ENCODE results near the gene FAM180A. TPM values are rescaled to one million over a fixed set of nuclear protein-coding genes. Genes with fewer than 3 reads are reported as not detected.
A peak's percentile ranks its signal among the peaks of the same experiment; 100 is the strongest.

Gene FAM180A
- total RNA-seq, 1 donor from 2014 or later, result not detected

- DNase-seq (ENCODE audit: low read depth in 2 of 2), result peak in 1 of 2 donors; percentile 44
These were observed 23.5 kb upstream of the FAM180A start for GRCh38 chr7:135771961-135772638.

GRCh38 chr7:135771051-135771450 is 22.4 kb upstream of the FAM180A start:
- DNase-seq (ENCODE audit: low read depth in 2 of 2), result no peak

- no peak for DNase-seq (ENCODE audit: low read depth in 2 of 2)
These were observed 21.6 kb upstream of the FAM180A start for GRCh38 chr7:135770139-135770710.

- no peak for DNase-seq (ENCODE audit: low read depth in 2 of 2)
These were observed 20.6 kb upstream of the FAM180A start for GRCh38 chr7:135769005-135769802.

GRCh38 chr7:135768467-135768866 is 19.9 kb upstream of the FAM180A start:
- no peak for DNase-seq (ENCODE audit: low read depth in 2 of 2)

- DNase-seq (ENCODE audit: low read depth in 2 of 2), result no peak
These were observed 19.5 kb upstream of the FAM180A start for GRCh38 chr7:135768064-135768463.

GRCh38 chr7:135763261-135763660 is 14.6 kb upstream of the FAM180A start:
- DNase-seq (ENCODE audit: low read depth in 2 of 2), result no peak

- peak in 1 of 2 donors; percentile 63 for DNase-seq (ENCODE audit: low read depth in 2 of 2)
These were observed 13.3 kb upstream of the FAM180A start for GRCh38 chr7:135761751-135762488.

- DNase-seq (ENCODE audit: low read depth in 2 of 2), result no peak
These were observed 10.9 kb upstream of the FAM180A start for GRCh38 chr7:135759532-135759931.

GRCh38 chr7:135758531-135758932 is 9.9 kb upstream of the FAM180A start:
- peak in 1 of 2 donors; percentile 62 for DNase-seq (ENCODE audit: low read depth in 2 of 2)

- DNase-seq (ENCODE audit: low read depth in 2 of 2), result peak; percentile 26 to 71
These were observed 9.3 kb upstream of the FAM180A start for GRCh38 chr7:135757719-135758411.

GRCh38 chr7:135756191-135756590 is 7.6 kb upstream of the FAM180A start:
- no peak for DNase-seq (ENCODE audit: low read depth in 2 of 2)

- no peak for DNase-seq (ENCODE audit: low read depth in 2 of 2)
These were observed 6.7 kb upstream of the FAM180A start for GRCh38 chr7:135755351-135755753.

- DNase-seq (ENCODE audit: low read depth in 2 of 2), result no peak
These were observed 5.2 kb upstream of the FAM180A start for GRCh38 chr7:135753616-135754413.

- DNase-seq (ENCODE audit: low read depth in 2 of 2), result no peak
These were observed 1.2 kb downstream of the FAM180A start for GRCh38 chr7:135747366-135747765.

- peak; percentile 80 to 97 for DNase-seq (ENCODE audit: low read depth in 2 of 2)
These were observed 2.8 kb downstream of the FAM180A start for GRCh38 chr7:135745703-135746312.

- DNase-seq (ENCODE audit: low read depth in 2 of 2), result peak in 1 of 2 donors; percentile 76
These were observed 3.5 kb downstream of the FAM180A start for GRCh38 chr7:135744938-135745702.

GRCh38 chr7:135743907-135744731 is 4.5 kb downstream of the FAM180A start:
- peak in 1 of 2 donors; percentile 17 for DNase-seq (ENCODE audit: low read depth in 2 of 2)
